UCSD-AML1 (cell line): Measurements from ENCODE around the gene FRMD3.

Source experiments
- DNase-seq: peaks from one replicate; lab custom pipeline; 2025; ENCODE audit not compliant: unreplicated experiment; lab: John Stamatoyannopoulos, UW

The FRMD3 gene

GRCh38 chr9:83197591-83197990 lies 340.6 kb downstream of the FRMD3 start:
- DNase-seq = no peak

DNA sequence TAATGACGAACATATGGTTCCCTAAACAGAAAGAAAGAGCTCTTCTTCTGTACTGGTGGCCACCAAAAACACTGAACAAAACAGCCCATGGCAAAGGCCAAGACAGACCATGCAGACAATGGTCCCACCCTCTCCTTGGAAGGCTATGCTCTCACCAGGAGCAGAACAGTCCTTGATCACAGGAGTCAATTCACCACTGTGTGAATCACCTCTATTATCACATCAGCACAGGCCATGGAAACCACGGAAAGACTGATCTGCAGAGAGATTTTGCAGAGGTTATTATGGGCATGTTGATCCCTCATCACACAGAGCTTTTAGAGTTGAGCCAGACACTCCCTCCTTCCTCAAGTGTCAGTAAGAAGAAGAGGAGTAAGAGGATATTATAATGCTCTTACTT lies 341.3 kb downstream of the FRMD3 start:
- DNase-seq = no peak
